BJ (cell line): ENCODE measurements around the gene BOD1L2. TPM values are rescaled to one million over a fixed set of nuclear protein-coding genes. Genes with fewer than 3 reads are reported as not detected.

Experiments
- CTCF ChIA-PET: fragments of 350-600 bp; formaldehyde crosslinking; extraction: SDS; loops from one replicate; lab custom pipeline; 2021; ENCODE audit warnings: antibody characterized with exemption, inconsistent platforms; lab: Yijun Ruan, JAX
- POLR2A ChIA-PET: fragments of 300-600 bp; sonication (Branson Sonifier 250); formaldehyde crosslinking; extraction: SDS; loops from one replicate; lab custom pipeline; 2021; ENCODE audit warnings: antibody characterized with exemption; lab: Charles Lee
- DNase-seq: peaks from one replicate; pipeline ENCODE4 v3.0.0-alpha.2; 2011; ENCODE audit warnings: low read depth
- H3K27me3 ChIP-seq: 2 replicates; pipeline ENCODE4 v1.6.0; 2011; ENCODE audit warnings: low read length; ENCODE audit not compliant: control insufficient read depth, insufficient read depth
- H3K36me3 ChIP-seq: 2 replicates; pipeline ENCODE4 v1.5.1; 2011; ENCODE audit warnings: low read length; ENCODE audit not compliant: control insufficient read depth, insufficient read depth
- H3K4me3 ChIP-seq: 2 replicates; pipeline ENCODE4 v1.5.1; 2011; ENCODE audit warnings: low read depth, mild to moderate bottlenecking, control low read depth, low read length
- CTCF ChIP-seq: IDR thresholded peaks from 2 replicates; pipeline ENCODE4 v1.5.1; 2011; ENCODE audit warnings: low read depth, mild to moderate bottlenecking, control low read depth, inconsistent platforms, low read length, moderate library complexity; ENCODE audit not compliant: insufficient read depth
- polyA minus RNA-seq: library from RNA; depleted of rRNA, polyadenylated mRNA; stranded (reverse); fragments of >200 nt; gene quantifications from 2 replicates; pipeline ENCODE4 v1.2.3, GENCODE V29; 2011; rRNA and poly(A)+ RNA removed
- polyA plus RNA-seq: library from polyadenylated mRNA; depleted of rRNA; stranded (reverse); fragments of >200 nt; gene quantifications from 2 replicates; pipeline ENCODE4 v1.2.3, GENCODE V29; 2011; rRNA removed

BOD1L2 gene
- polyA plus RNA-seq (not detected in 2 replicates), polyA minus RNA-seq (not detected in 2 replicates)

GRCh38 chr18:57146956-57147636 is at the start of gene BOD1L2:
BOD1L2 (plus strand) TSS chr18:57147087; CDS start chr18:57147313, 226 bp downstream.
- no peak within 1 kb of the TSS for H3K4me3 ChIP-seq
- H3K36me3 ChIP-seq = no peaks in the 10 kb centered on the region
- CTCF ChIA-PET = interaction anchor here (1.2 kb wide), 1 partner anchor 18 kb away, joined by 3 read pairs; no protein-coding TSS in a partner anchor
- DNase-seq = no peak
- no peaks in the 10 kb centered on the region for H3K27me3 ChIP-seq
- POLR2A ChIA-PET = no interaction called here
- no peak for TF ChIP-seq CTCF

GRCh38 chr18:57107140-57107832 is 39.6 kb upstream of the BOD1L2 start:
- no peaks in the 10 kb centered on the region for H3K27me3 ChIP-seq
- ChIA-PET CTCF (no interaction called here), POLR2A (no interaction called here)
- DNase-seq = no peak
- H3K36me3 ChIP-seq = no peaks in the 10 kb centered on the region
- H3K4me3 ChIP-seq = no peak overlapping the region
- no peak for TF ChIP-seq CTCF

- Histone ChIP-seq H3K36me3 (no peaks in the 10 kb centered on the region), H3K27me3 (no peaks in the 10 kb centered on the region), H3K4me3 (no peak overlapping the region)
- CTCF ChIA-PET = no interaction called here
- no peak for DNase-seq
- POLR2A ChIA-PET = no interaction called here
- TF ChIP-seq CTCF = no peak
These were observed 36.6 kb upstream of the BOD1L2 start for GRCh38 chr18:57110290-57110689.

- DNase-seq = no peak
- ChIA-PET CTCF (interaction anchor here (1.6 kb wide), 1 partner anchor 245 kb away, joined by 3 read pairs; no protein-coding TSS in a partner anchor), POLR2A (no interaction called here)
- Histone ChIP-seq H3K27me3 (no peaks in the 10 kb centered on the region), H3K36me3 (no peaks in the 10 kb centered on the region), H3K4me3 (no peak overlapping the region)
- TF ChIP-seq CTCF = no peak
These were observed 33.0 kb upstream of the BOD1L2 start for GRCh38 chr18:57113799-57114420.

- Histone ChIP-seq H3K27me3 (peaks cover 4% of the 10 kb centered on the region; the same call in 1 of the 2 replicates), H3K4me3 (no peak overlapping the region), H3K36me3 (no peaks in the 10 kb centered on the region)
- ChIA-PET CTCF (no interaction called here), POLR2A (no interaction called here)
- DNase-seq = no peak
- TF ChIP-seq CTCF = no peak
These were observed 30.2 kb upstream of the BOD1L2 start for GRCh38 chr18:57116598-57117132.
